Immature natural killer cell (primary cell): Measurements from ENCODE around the gene OST4. TPM values are rescaled to one million over a fixed set of nuclear protein-coding genes. Genes with fewer than 3 reads are reported as not detected.

Experiments
- DNase-seq, 3 donors: peaks; one replicate each; pipeline ENCODE4 v3.0.0; 2022; ENCODE audit warnings: mixed read lengths in 1 of 3
- H3K27ac Mint-ChIP-seq, 6 donors: one replicate each; pipeline ENCODE4 v1.8.0; 2020; ENCODE audit warnings: mixed read lengths in 6 of 6, mild to moderate bottlenecking in 5 of 6, inconsistent platforms in 4 of 6, moderate library complexity in 3 of 6
- H3K27me3 Mint-ChIP-seq, 3 donors: one replicate each; pipeline ENCODE4 v1.8.0; 2020 to 2021; ENCODE audit warnings: low read depth in 3 of 3, mild to moderate bottlenecking in 3 of 3, mixed read lengths in 3 of 3, moderate library complexity in 3 of 3, inconsistent platforms in 1 of 3
- H3K36me3 Mint-ChIP-seq, 3 donors: one replicate each; pipeline ENCODE4 v1.8.0; 2020; ENCODE audit warnings: mixed read lengths in 3 of 3, inconsistent platforms in 2 of 3, mild to moderate bottlenecking in 2 of 3
- H3K4me1 Mint-ChIP-seq, 2 donors: one replicate each; pipeline ENCODE4 v1.8.0; 2020; ENCODE audit warnings: inconsistent platforms in 2 of 2, mild to moderate bottlenecking in 2 of 2, mixed read lengths in 2 of 2, moderate library complexity in 1 of 2
- H3K4me3 Mint-ChIP-seq, 5 donors: one replicate each; pipeline ENCODE4 v1.8.0; 2020; ENCODE audit warnings: mild to moderate bottlenecking in 5 of 5, mixed read lengths in 5 of 5, inconsistent platforms in 3 of 5, moderate library complexity in 3 of 5
- H3K9me3 Mint-ChIP-seq, 6 donors: one replicate each; pipeline ENCODE4 v1.8.0; 2020; ENCODE audit warnings: mild to moderate bottlenecking in 6 of 6, mixed read lengths in 6 of 6, inconsistent platforms in 4 of 6, moderate library complexity in 3 of 6
- polyA plus RNA-seq, 3 donors: library from polyadenylated mRNA; unstranded; fragments of 300-500 nt; fragmentation: Illumina TruSeq; gene quantifications; one replicate each; pipeline ENCODE4 v1.2.3, GENCODE V29; 2021

The OST4 gene
- polyA plus RNA-seq, 3 donors from 2014 or later = 677 to 899 (median 681) TPM

DNA sequence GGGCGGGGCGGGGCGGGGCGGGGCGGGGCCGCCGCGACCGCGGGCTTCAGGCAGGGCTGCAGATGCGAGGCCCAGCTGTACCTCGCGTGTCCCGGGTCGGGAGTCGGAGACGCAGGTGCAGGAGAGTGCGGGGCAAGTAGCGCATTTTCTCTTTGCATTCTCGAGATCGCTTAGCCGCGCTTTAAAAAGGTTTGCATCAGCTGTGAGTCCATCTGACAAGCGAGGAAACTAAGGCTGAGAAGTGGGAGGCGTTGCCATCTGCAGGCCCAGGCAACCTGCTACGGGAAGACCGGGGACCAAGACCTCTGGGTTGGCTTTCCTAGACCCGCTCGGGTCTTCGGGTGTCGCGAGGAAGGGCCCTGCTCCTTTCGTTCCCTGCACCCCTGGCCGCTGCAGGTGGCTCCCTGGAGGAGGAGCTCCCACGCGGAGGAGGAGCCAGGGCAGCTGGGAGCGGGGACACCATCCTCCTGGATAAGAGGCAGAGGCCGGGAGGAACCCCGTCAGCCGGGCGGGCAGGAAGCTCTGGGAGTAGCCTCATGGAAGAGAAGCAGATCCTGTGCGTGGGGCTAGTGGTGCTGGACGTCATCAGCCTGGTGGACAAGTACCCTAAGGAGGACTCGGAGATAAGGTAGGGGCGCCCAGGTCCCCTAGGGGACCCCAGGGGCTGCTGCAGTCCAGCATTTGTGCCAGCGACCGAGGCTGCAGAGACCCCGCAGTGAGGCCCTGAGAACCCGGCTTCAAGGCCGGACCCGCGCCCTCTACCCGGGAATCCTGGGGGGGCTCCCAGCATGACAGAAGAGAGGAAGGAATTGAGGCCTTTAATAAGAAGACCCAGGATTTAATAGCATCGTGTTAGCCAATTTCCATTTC lies 15.5 kb upstream of the OST4 start, which contains the start of gene KHK:
Gene KHK (plus strand): TSS at position 49 of the 870 bp plus-strand sequence. CDS start 488 bp downstream, at position 537.
- no peak for DNase-seq
- peak within 1 kb of the TSS; percentile 31 to 85 (median 75) for H3K27ac Mint-ChIP-seq
- H3K4me3 Mint-ChIP-seq = peak within 1 kb of the TSS; percentile 82 to 88 (median 86)
- peaks cover 14 to 23% of the 10 kb centered on the region in 2 donors for H3K4me1 Mint-ChIP-seq
- H3K27me3 Mint-ChIP-seq = peaks cover 2 to 4% (median 3%) of the 10 kb centered on the region in 3 donors
- H3K9me3 Mint-ChIP-seq = no peaks in the 10 kb centered on the region
- no peaks in the 10 kb centered on the region for H3K36me3 Mint-ChIP-seq

DNA sequence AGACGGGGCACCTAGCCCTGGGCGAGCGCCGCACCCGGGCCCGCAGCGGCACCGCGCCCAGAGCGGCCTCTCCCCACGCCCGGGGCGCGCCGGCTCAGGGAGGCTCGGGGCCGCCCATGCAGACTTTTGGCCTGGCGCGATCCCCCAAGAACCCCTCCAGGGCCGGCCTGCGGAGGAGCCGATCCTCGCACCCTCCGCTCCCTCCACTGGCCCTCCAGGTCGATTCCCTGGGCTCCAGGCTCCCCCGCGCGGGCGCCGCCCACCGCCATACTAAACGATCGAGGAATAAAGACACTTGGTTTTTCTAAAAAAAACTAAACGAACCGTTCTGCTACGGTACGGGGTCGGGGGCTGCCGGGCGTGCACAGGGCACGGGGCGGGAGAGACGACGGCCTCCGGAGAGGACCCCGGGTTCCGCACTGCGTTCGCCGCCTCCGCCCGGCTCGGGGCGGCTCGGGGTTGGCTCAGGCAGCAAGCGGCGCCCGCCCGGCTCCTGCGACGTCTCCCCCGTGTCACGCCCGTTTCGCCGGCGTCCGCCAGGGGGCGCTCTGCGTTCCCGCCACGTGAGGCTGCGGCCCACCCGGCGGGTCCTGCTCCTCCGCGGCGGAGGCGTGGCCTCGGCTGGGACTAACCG lies 14.8 kb upstream of the OST4 start:
- Mint-ChIP-seq H3K9me3 (no peaks in the 10 kb centered on the region), H3K27me3 (peaks cover 4 to 5% (median 4%) of the 10 kb centered on the region in 3 donors), H3K27ac (peak overlapping the region in 4 of 6 donors; percentile 73 to 85 (median 78)), H3K36me3 (no peaks in the 10 kb centered on the region), H3K4me3 (peak overlapping the region; percentile 82 to 88 (median 84)), H3K4me1 (peaks cover 21 to 30% of the 10 kb centered on the region in 2 donors)
- peak; percentile 98 to 99 (median 98) for DNase-seq

DNA sequence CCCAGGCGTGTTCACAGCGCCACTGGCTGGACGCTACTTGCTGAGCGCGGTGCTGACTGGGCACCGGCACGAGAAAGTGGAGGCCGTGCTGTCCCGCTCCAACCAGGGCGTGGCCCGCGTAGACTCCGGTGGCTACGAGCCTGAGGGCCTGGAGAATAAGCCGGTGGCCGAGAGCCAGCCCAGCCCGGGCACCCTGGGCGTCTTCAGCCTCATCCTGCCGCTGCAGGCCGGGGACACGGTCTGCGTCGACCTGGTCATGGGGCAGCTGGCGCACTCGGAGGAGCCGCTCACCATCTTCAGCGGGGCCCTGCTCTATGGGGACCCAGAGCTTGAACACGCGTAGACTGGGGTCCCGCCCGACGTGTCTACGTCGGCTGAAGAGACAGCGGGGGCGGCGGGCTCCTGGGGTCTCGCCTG lies 14.2 kb upstream of the OST4 start:
- H3K36me3 Mint-ChIP-seq = no peaks in the 10 kb centered on the region
- H3K9me3 Mint-ChIP-seq = no peaks in the 10 kb centered on the region
- peak overlapping the region; percentile 72 to 82 (median 76) for H3K4me3 Mint-ChIP-seq
- no peak for DNase-seq
- peaks cover 4 to 8% (median 5%) of the 10 kb centered on the region in 3 donors for H3K27me3 Mint-ChIP-seq
- H3K27ac Mint-ChIP-seq = peak overlapping the region; percentile 38 to 76 (median 56)
- peaks cover 26 to 35% of the 10 kb centered on the region in 2 donors for H3K4me1 Mint-ChIP-seq

DNA sequence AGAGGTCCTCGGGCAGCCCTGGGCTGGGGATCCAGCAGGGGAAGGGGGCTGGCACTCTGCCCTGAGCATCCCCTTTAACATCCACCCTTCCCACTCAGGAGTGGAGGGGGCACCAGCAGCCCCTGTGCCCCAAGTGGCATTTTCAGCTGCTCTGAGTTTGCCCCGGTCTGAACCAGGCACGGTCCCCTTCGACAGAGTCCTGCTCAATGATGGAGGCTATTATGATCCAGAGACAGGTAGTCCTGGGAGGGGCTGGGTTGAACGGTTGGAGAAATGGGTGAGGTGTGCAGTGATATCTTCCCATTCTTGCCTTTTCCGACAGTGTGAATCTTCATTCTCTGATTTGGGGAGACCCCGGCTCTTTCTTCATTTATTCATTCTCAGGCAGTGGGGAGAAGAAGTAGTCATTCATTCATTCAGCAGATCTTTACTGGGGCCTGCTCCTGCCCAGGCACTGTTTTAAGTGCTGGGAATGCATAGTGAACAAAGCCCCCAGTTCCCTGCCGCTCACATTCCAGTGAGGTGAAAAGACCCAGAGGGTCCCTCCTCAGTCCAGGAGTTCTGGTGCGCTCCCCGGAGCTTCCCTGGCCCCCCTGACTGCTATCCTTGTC lies 13.7 kb upstream of the OST4 start:
- H3K9me3 Mint-ChIP-seq = no peaks in the 10 kb centered on the region
- peaks cover 29 to 38% of the 10 kb centered on the region in 2 donors for H3K4me1 Mint-ChIP-seq

DNA sequence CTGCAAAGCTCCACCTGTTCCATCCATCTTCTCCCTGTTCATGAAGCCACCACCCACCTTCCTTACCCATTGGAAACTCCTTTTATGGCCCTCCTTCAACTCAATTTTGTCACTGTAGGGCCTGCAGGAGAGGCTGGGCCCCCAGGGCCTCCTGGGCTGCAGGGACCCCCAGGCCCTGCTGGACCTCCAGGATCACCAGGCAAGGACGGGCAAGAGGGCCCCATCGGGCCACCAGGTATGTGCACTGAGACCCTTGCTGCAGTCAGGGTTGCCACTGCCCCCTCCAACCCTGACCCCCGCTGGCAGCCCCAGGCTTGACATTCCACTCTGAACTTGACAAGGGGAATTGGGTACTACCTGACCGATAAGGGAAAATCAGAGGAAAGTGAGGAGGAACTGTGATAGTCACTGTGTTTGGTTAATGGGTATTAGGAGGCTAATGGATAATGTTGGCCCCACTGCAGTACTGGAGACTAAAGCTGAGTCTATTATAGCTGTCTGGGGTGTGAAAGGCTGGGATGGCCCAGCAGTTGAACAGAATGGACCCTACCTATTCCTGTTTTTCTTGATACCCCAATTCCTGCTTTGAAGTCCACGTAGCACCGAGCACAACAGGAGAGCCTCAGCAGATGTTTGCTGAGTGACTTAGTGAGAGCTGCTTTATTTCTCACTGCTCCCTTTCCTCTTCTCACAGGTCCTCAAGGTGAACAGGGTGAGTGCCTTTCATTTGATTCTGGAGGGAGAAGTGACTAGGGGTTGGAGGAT lies 13.0 kb upstream of the OST4 start:
- H3K9me3 Mint-ChIP-seq = no peaks in the 10 kb centered on the region
- no peak for DNase-seq
- H3K36me3 Mint-ChIP-seq = no peaks in the 10 kb centered on the region
- H3K4me1 Mint-ChIP-seq = peaks cover 30 to 38% of the 10 kb centered on the region in 2 donors
- peak overlapping the region in 2 of 6 donors; percentile 23 to 35 for H3K27ac Mint-ChIP-seq
- H3K4me3 Mint-ChIP-seq = peak overlapping the region; percentile 20 to 82 (median 41)
- peaks cover 4 to 8% (median 7%) of the 10 kb centered on the region in 3 donors for H3K27me3 Mint-ChIP-seq

More for the DNA sequence above, 13.7 kb upstream of the OST4 start:
- Mint-ChIP-seq H3K36me3 (no peaks in the 10 kb centered on the region), H3K27me3 (peaks cover 4 to 8% (median 7%) of the 10 kb centered on the region in 3 donors), H3K4me3 (peak overlapping the region; percentile 72 to 82 (median 76)), H3K27ac (peak overlapping the region; percentile 38 to 82 (median 66))
- DNase-seq = no peak

GRCh38 chr2:27083410-27084296 lies 12.2 kb upstream of the OST4 start:
- H3K27ac Mint-ChIP-seq = peak overlapping the region in 1 of 6 donors; percentile 45
- H3K9me3 Mint-ChIP-seq = no peaks in the 10 kb centered on the region
- H3K27me3 Mint-ChIP-seq = peaks cover 4 to 8% (median 7%) of the 10 kb centered on the region in 3 donors
- DNase-seq = no peak
- H3K4me3 Mint-ChIP-seq = peak overlapping the region in 4 of 5 donors; percentile 10 to 82 (median 34)
- no peaks in the 10 kb centered on the region for H3K36me3 Mint-ChIP-seq
- H3K4me1 Mint-ChIP-seq = peaks cover 30 to 38% of the 10 kb centered on the region in 2 donors

DNA sequence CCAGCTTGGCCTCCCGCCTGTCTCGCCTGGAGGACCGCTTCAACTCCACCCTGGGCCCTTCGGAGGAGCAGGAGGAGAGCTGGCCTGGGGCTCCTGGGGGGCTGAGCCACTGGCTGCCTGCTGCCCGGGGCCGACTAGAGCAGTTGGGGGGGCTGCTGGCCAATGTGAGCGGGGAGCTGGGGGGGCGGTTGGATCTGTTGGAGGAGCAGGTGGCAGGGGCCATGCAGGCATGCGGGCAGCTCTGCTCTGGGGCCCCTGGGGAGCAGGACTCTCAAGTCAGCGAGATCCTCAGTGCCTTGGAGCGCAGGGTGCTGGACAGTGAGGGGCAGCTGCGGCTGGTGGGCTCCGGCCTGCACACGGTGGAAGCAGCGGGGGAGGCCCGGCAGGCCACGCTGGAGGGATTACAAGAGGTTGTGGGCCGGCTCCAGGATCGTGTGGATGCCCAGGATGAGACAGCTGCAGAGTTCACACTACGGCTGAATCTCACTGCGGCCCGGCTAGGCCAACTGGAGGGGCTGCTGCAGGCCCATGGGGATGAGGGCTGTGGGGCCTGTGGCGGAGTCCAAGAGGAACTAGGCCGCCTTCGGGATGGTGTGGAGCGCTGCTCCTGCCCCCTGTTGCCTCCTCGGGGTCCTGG lies 11.4 kb upstream of the OST4 start:
- no peaks in the 10 kb centered on the region for H3K36me3 Mint-ChIP-seq
- H3K4me1 Mint-ChIP-seq = peaks cover 31 to 38% of the 10 kb centered on the region in 2 donors
- peaks cover 4 to 7% (median 6%) of the 10 kb centered on the region in 3 donors for H3K27me3 Mint-ChIP-seq
- no peak for DNase-seq
- no peaks in the 10 kb centered on the region for H3K9me3 Mint-ChIP-seq
- H3K4me3 Mint-ChIP-seq = no peak overlapping the region
- no peak overlapping the region for H3K27ac Mint-ChIP-seq

- Mint-ChIP-seq H3K27ac (peak overlapping the region in 3 of 6 donors; percentile 90 to 93 (median 90)), H3K9me3 (no peaks in the 10 kb centered on the region), H3K4me3 (no peak overlapping the region), H3K27me3 (peaks cover 4 to 7% (median 6%) of the 10 kb centered on the region in 3 donors), H3K36me3 (no peaks in the 10 kb centered on the region), H3K4me1 (peaks cover 32 to 34% of the 10 kb centered on the region in 2 donors)
- no peak for DNase-seq
Measured at GRCh38 chr2:27081984-27082772, 10.7 kb upstream of the OST4 start.

DNA sequence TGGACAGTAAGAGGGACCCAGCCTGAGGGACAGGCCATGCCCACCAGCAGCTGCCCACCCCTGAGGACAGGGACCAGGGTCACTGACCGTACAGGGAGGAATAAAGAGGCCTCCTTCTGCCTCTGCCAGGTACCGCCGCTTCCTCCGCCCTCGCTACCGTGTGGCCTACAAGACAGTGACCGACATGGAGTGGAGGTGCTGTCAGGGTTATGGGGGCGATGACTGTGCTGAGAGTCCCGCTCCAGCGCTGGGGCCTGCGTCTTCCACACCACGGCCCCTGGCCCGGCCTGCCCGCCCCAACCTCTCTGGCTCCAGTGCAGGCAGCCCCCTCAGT lies 9.1 kb upstream of the OST4 start:
- DNase-seq = no peak
- Mint-ChIP-seq H3K27ac (peak overlapping the region in 3 of 6 donors; percentile 90 to 97 (median 93)), H3K27me3 (peaks cover 4 to 6% (median 5%) of the 10 kb centered on the region in 3 donors), H3K4me3 (peak overlapping the region in 4 of 5 donors; percentile 77 to 93 (median 78)), H3K9me3 (no peaks in the 10 kb centered on the region), H3K36me3 (no peaks in the 10 kb centered on the region), H3K4me1 (peaks cover 37 to 46% of the 10 kb centered on the region in 2 donors)

DNA sequence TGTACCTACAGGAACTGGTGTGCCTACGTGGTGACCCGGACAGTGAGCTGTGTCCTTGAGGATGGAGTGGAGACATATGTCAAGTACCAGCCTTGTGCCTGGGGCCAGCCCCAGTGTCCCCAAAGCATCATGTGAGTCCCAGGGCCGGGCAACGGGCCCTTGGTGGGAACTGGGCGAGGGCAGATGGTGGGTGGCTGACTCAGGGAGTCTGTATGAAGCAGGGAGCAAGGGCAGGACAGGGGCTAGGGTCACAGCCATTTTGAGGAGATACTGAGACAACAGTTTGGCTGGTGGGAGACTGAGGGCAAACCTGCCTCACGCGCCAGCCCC lies 8.7 kb upstream of the OST4 start:
- Mint-ChIP-seq H3K4me1 (peaks cover 37 to 46% of the 10 kb centered on the region in 2 donors), H3K27ac (peak overlapping the region in 3 of 6 donors; percentile 4 to 73 (median 18)), H3K9me3 (no peaks in the 10 kb centered on the region), H3K36me3 (no peaks in the 10 kb centered on the region), H3K27me3 (peaks cover 4 to 6% (median 5%) of the 10 kb centered on the region in 3 donors), H3K4me3 (peak overlapping the region in 2 of 5 donors; percentile 33 to 47)
- no peak for DNase-seq
